AG10803 (cell line): ENCODE results near the gene FAM204A.
A peak's percentile ranks its signal among the peaks of the same experiment; 100 is the strongest.

Experiments used
- DNase-seq: peaks from one replicate; pipeline ENCODE4 v3.0.0; 2010; ENCODE audit warnings: low read depth
- H3K4me3 ChIP-seq: 2 replicates; pipeline ENCODE4 v1.5.1; 2011; ENCODE audit warnings: mild to moderate bottlenecking, low read length, control low read depth
- CTCF ChIP-seq: conservative IDR thresholded peaks from 2 replicates; pipeline ENCODE4 v1.5.1; 2011; ENCODE audit warnings: mild to moderate bottlenecking, low read length, control low read depth, inconsistent platforms

Gene FAM204A

GRCh38 chr10:118315629-118316028 lies 26.5 kb downstream of the FAM204A start:
- H3K4me3 ChIP-seq: no peak overlapping the region
- TF ChIP-seq CTCF: no peak
- no peak for DNase-seq

GRCh38 chr10:118314882-118315281 lies 27.2 kb downstream of the FAM204A start:
- DNase-seq: no peak
- no peak for TF ChIP-seq CTCF
- H3K4me3 ChIP-seq: no peak overlapping the region

GRCh38 chr10:118311505-118311904 lies 30.6 kb downstream of the FAM204A start:
- no peak for DNase-seq
- H3K4me3 ChIP-seq: no peak overlapping the region
- TF ChIP-seq CTCF: no peak

GRCh38 chr10:118310822-118311221 lies 31.3 kb downstream of the FAM204A start:
- peak; percentile 39 for DNase-seq
- no peak overlapping the region for H3K4me3 ChIP-seq
- no peak for TF ChIP-seq CTCF

GRCh38 chr10:118309911-118310310 lies 32.2 kb downstream of the FAM204A start:
- TF ChIP-seq CTCF: no peak
- H3K4me3 ChIP-seq: no peak overlapping the region
- no peak for DNase-seq

- no peak overlapping the region for H3K4me3 ChIP-seq
- DNase-seq: no peak
- no peak for TF ChIP-seq CTCF
Observed at GRCh38 chr10:118308664-118309063, 33.5 kb downstream of the FAM204A start.

GRCh38 chr10:118307859-118308258 lies 34.3 kb downstream of the FAM204A start:
- DNase-seq: no peak
- no peak overlapping the region for H3K4me3 ChIP-seq
- no peak for TF ChIP-seq CTCF
